ENCODE measurements around the gene PACS1.

Gene PACS1

GRCh38 chr11:66143996-66144678, 74.1 kb downstream of the PACS1 start:
- no peak for DNase-seq

DNA sequence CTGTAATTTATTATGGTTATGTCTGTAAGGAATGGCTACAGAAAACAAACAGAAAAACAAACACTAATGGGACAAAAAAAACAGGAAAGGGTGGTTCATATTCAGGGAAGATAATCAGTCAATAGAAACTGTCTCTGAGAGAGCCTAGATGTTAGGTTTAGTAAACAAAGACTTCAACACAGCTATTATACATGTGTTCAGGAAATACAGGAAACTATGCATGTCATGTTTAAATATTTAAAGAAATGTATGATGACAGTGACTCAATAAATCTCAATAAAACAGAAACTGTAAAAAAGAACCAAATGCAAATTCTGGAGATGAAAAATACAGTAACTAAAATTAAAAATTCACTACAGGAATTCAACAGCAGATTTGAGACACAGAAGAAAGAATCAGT, 76.0 kb downstream of the PACS1 start:
- DNase-seq: no peak

GRCh38 chr11:66146940-66147339, 76.9 kb downstream of the PACS1 start:
- DNase-seq: no peak

- DNase-seq: no peak
Measured at GRCh38 chr11:66150140-66150539, 80.1 kb downstream of the PACS1 start.

- DNase-seq: no peak
Measured at GRCh38 chr11:66150725-66151124, 80.7 kb downstream of the PACS1 start.

DNA sequence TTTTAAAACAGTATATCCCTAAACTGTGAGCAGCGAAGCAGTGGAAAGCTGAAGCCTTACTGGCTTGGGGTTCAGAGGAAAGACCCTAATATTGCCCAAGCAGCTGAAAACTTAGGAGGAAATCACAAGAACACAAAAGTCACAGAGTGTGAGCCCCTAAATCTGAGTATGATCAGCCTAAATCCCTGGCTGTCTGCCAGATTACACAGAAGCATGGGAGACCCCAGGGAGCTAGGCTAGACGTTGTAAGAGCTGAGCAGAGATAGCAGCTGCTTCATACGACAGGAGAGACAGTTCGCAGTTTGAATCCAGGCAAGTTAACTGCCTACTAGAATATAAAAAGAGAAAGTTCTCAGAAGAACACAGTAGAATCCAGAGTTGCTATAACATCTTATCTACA, 81.2 kb downstream of the PACS1 start:
- DNase-seq: no peak

- DNase-seq: no peak
Measured at GRCh38 chr11:66154109-66154508, 84.0 kb downstream of the PACS1 start.

- DNase-seq: no peak
Measured at GRCh38 chr11:66155387-66156073, 85.5 kb downstream of the PACS1 start.

GRCh38 chr11:66157182-66157864, 87.3 kb downstream of the PACS1 start:
- no peak for DNase-seq

- DNase-seq: no peak
Measured at GRCh38 chr11:66158156-66158555, 88.1 kb downstream of the PACS1 start.

GRCh38 chr11:66159324-66159984, 89.4 kb downstream of the PACS1 start:
- DNase-seq: no peak

DNA sequence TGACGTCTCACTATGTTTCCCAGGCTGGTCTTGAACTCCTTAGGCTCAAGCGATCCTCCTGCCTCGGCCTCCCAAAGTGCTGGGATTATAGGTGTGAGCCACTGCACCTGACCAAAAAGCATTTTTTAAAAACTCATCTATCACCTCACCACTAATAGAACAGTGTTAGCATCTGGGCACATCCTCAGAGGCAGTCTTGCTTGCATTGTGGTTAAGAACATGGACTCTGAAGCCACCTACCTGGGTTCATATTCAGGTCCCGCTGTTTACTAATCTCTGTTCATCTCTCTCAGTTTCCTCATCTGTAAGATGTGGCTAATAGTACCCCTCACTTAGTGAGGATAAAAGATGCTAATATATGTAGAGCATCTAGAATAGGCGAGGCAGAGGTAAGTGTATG, 90.6 kb downstream of the PACS1 start:
- DNase-seq: no peak

DNA sequence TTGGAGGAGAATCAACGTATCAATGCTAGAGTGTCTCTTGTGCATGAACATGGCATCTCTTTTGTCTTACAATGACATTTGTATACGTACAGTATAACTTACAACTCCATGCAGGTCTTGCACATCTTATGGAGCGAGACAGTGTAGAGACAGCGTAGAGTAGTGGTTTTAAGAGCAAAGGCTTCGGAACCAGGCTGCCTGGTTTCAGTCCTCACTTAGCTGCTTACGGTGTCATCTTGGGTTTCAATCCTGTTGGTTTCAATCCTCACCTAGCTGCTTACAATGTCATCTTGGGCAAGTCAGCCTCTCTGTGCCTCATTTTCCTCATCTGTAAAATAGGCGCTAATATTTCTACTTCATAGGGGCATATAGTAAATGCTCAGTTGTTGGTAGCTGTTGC, 98.2 kb downstream of the PACS1 start:
- DNase-seq: no peak

DNA sequence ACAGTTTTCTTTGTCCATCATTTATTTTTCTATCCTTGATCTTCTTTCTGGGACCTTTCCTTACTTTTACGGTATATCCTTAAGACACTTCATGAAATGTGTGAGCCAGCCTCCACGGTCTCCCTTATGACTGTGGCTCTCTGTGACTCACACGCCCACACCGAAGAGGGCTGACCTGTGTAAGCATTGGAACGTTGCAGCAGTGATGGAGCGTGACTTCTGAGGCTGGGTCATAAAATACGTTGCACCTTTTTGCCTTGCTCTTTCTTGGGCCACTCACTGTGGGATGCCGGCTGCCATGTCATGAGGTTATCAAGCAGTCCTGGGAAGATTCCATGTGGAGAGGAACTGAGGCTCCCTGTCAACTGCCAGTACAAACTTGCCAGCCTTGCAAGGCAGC, 102.1 kb downstream of the PACS1 start:
- no peak for DNase-seq

DNA sequence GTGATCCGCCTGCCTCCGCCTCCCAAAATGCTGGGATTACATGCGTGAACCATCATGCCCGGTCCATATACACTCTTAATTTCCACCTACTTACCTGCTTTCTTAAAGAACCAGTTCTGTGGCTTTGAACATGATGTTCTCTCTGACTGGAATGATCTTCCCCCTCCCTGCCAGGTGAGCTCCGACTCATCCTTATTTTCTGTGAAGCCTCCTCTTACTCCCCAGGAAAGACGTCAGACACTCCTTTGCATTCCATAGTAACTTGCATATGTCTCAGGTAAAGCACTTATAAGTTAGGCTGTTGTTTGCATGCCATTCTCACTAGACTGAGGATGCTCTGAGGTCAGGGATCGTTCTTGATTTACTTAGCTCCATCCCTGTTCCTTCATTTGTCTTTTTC, 106.6 kb downstream of the PACS1 start:
- DNase-seq: no peak

DNA sequence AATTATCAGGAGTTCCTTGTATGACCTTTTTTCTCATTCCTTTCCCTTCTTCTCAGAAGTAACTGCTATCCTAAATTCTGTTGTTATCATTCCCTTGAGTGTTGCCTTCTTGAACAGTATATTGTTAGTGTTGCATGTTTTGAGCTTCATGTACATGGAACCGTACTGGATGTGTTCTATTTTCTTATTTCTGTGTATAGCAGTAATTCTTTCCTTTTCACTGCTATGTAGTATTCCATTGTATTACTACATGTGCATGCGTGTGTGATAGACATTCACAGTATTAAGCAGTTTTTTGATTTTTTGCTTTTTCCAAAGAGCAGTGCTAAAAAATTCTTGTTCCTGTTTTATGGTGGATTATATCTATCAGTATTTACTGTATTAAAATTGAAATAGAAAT, 108.1 kb downstream of the PACS1 start:
- no peak for DNase-seq

- DNase-seq: no peak
Measured at GRCh38 chr11:66178871-66179270, 108.8 kb downstream of the PACS1 start.

DNA sequence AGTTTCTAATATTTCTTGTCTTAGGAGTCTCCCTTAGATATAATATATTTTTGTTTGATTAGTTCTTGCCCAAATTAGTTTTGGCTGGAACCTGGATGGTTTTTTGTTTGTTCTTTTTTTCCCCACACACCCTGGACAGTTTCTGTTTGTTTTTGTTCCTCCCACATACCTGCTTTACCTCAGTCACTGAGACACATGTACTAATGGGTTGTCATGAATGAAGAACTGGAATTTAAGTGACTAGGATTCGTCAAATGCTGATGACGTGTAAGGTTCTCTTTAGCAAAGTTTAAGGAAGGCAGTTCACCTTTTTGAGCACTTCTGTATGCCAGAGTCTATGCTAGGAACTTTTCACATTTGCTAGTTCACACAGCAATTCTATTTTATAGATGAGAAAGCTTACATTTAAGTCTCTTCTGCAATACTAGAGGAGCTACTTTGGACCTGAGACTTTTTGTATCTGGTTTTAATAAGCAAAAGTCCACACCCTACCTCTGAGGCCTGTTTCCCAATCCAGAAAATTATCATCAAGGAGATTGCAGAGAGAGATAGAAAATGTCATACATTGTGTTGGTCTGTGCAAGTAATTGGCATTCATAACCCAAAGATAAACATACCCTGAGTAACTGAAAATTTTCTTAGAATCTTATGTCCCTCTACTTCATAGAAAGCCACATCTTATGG, 111.7 kb downstream of the PACS1 start:
- DNase-seq: no peak

GRCh38 chr11:66183494-66184048, 113.5 kb downstream of the PACS1 start:
- no peak for DNase-seq

DNA sequence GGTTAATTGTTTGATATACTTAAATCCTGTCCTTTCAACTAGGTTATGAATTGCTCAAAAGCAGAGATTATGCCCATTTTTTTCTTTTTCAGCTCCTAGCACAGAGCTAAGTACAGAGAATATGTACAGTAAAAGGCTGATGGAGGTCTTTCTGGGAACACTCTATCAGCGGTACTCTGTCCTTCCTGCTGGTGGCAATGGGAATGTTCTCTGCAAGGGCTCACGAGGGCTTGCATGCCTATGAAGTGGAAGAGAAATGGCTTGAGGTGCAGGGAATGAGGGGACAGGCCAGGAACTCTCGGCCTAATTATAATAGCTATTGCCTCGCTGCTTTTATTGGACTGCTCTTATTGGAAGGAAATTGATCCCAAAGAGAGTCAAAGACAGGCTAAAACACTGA, 114.7 kb downstream of the PACS1 start:
- no peak for DNase-seq

DNA sequence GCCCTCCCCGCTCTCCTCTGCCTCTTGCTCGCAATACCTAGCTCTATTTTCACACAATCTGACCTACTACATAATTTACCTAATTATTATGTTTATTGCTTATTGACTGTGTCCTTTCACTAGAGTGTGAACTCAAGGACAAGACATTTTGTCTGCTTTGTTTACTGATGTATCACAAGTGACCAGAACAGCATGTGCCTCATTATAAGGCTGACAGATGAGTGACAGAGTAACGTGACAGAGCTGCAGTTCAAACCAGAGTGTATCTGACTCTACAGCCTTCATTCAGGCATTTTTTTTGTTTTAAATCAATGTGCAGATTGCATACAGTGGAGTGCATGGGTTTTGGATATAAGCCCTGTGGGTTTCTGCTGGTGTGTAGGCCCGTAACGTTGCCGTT, 116.4 kb downstream of the PACS1 start:
- no peak for DNase-seq

GRCh38 chr11:66187453-66187852, 117.4 kb downstream of the PACS1 start:
- no peak for DNase-seq

- DNase-seq: no peak
Measured at GRCh38 chr11:66188580-66188979, 118.5 kb downstream of the PACS1 start.
